Activated CD4-positive, alpha-beta T cell treated with anti-CD3 and anti-CD28 coated beads for 1 hour (primary cell): ENCODE measurements around the gene ENTHD1.

Experiments used
- DNase-seq: peaks from one replicate; pipeline ENCODE4 v3.0.0-alpha.2; 2020

The ENTHD1 gene

DNA sequence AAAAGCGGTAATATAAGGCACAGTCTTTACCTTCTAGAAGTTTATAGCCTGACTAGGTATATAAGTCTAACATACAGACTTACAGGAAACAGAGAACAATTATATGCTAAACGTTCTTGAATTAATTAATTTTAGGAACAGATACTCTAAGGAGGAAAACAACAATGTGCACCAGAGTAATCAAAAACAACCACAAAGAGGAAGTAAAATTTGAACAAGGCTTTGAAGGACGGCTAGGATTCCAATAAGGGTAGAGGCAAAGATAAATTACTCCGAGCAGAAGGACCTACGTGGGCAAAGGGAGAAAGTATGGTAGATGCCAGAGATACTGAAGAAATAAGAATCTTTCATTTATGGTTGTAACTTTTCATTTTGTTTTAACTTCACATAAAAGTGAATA lies 54.4 kb downstream of the ENTHD1 start:
- DNase-seq = no peak

DNA sequence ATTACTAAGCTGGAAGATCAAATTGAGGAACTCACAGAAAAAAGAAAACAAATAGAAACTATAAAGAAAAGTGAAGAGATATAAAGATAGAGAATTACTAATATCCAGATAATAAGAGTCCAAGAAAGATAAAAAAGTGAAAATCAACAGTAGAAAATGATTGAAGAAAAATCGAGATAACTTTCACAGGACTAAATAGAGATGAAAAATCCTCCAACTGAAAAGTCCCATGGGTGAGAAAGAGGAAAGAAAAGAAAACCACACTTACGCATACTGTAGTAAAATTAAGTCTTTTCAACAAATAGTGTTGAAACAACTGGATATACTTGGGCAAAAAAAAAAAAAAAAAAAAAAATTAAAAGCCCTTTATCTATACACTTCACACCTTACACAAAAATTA lies 60.0 kb downstream of the ENTHD1 start:
- DNase-seq = no peak

DNA sequence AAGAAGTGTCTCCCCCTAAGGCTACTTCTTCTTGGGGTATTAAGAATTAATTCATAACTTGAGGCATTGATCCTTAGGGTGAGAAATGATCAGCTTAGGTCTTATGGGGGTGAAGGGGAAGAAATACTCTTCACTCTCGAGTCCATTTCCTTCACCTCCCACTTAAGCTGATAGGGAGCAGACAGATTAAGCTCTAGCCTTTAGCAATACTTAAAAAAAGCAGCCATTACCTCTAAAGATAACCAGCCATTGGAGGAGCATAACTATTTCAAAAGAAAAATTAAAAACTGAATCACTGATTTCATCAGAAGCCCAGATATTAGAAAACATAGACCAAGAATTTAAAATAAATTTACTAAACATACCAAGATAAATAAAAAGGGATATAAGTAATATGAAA lies 60.5 kb downstream of the ENTHD1 start:
- no peak for DNase-seq

DNA sequence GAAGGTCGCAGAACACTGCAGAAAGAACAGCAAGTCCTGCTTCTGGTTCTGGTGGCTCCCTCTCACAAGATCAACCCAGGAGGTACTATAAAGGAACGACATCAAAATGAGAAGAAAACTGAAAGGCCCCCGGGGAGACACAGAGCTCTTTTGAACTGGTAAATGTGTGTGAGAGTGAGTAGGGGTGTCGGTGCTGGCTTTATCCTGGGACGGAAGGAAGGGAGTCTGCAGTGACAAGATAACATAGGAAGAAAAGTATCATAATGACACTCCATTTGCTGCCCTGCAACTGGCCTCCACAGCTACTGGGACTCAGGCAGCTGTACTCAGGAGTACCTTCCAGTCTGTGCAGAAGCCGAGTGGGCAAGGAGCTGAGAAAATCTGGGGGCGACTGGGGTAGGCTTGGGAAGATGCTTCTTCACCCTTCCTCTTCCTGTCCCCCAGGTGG lies 60.9 kb downstream of the ENTHD1 start:
- no peak for DNase-seq

DNA sequence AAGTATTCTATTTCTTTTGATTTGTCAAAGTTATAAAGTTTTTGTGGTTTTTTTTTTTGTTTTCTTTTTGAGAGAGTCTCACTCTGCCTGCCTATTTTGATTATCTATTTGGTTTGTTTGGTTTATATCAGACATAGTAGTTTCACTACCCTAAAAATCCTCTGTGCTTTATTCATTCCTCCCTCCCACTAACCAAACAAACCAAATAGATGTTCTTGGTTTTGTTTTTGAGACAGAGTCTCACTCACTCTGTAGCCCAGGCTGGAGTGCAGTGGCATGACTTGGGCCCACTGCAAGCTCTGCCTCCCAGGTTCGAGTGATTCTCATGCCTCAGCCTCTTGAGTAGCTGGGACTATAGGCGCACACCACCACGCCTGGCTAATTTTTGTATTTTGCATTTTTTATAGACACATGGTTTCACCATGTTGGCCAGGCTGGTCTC lies 67.9 kb downstream of the ENTHD1 start:
- no peak for DNase-seq

DNA sequence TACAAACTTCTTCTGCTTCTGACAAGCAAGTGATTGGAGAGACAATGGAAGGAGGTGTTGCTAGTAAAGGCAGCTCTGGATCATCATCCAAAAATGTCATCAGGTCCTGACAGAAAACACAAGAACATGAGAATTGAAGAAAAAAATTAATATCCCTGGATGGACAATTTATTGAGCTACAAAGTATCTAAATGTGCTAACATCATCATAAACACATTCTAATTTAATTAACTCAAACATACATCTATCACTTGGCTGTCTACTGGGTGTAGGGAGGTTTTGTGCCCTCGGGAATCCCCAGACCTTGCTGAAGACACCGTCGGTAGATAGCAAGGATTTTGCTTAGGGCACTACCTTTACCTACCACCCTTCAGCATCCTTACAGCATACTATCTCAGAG lies 72.6 kb downstream of the ENTHD1 start:
- no peak for DNase-seq

DNA sequence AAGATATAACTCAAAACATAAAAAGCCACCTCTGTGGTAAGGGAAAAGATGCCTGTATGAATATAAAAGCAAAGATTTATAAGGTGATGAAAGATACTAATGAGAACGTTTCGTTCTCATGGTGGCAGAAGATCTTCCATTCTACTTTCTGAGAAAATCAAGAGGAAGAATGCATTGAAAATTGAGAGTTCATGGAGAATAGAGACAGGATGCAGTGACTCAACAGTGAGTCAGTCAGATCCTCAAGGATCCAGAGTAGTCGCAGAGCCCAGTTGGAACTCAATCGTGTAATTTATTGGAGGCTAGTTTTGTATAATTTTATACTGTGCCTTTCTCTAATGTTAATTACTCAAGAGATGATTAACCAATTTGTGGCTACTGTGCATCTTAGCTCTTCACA lies 73.3 kb downstream of the ENTHD1 start:
- DNase-seq = no peak

DNA sequence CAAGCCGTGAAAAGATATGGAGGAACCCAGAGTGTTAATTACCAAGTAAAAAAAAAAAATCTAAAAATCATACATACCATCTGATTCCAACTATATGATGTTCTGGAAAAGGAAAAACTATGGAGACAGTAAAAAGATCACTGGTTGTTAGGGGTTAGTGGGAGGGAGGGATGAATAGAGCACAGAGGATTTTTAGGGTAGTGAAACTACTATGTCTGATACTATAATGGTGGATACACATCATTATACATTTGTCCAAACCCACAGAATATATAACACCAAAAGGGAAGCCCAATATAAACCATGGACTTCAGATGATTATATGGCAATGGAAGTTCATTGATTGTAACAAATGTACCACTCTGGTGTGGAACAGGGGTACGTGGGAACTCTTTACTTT lies 74.1 kb downstream of the ENTHD1 start:
- DNase-seq = no peak

DNA sequence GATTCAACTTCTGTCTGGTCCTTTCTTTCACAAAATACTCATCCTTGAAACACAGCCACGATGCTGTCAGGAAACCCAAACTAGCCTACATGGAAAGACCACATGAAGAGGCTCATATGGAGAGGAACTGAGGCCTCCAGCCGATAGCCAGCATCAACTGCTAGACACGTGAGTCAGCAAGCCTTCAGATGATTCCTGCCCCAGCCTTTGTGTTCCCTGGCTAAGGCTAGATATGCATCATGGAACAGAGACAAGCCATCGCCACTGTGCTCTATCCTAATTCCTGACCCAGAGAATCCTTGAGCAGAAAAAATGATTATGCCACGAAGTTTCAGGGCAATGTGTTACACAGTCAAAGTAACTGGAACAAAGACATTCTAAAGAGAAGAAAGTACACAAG lies 75.5 kb downstream of the ENTHD1 start:
- no peak for DNase-seq

DNA sequence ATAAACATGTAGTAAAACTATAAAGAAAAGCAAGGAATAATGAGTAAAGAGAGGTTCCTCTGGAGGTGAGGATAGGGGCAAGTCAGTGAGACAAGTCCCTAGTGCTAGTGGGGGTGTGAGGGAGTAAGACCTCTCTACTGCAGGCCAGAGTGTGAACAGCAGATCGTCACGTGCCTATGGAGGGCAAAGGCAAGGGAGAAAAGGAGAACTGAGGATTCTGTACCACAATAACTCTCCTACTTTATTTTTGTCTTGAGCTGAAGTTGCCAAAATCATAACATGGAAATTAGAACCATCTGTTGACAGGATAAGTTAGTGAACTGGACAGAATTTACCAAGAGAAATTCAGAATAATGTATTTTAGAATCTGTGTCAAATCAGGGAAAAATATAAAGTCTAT lies 77.6 kb downstream of the ENTHD1 start:
- no peak for DNase-seq

DNA sequence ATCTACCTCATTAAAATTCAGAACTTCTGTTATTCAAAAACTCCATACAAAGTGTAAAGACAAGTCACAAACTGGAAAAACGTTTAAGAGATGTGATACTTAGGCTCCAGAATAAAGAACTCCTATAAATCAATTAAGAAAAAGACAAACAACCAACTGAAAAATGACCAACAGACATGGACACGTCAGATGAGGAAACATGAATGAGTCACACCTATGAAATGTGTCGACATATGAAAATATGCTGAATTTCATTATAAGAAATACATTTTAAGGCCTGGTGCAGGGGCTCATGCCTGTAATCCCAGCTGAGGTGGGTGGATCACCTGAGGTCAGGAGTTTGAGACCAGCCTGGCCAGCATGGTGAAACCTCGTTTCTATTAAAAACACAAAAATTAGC lies 78.7 kb downstream of the ENTHD1 start:
- DNase-seq = no peak

DNA sequence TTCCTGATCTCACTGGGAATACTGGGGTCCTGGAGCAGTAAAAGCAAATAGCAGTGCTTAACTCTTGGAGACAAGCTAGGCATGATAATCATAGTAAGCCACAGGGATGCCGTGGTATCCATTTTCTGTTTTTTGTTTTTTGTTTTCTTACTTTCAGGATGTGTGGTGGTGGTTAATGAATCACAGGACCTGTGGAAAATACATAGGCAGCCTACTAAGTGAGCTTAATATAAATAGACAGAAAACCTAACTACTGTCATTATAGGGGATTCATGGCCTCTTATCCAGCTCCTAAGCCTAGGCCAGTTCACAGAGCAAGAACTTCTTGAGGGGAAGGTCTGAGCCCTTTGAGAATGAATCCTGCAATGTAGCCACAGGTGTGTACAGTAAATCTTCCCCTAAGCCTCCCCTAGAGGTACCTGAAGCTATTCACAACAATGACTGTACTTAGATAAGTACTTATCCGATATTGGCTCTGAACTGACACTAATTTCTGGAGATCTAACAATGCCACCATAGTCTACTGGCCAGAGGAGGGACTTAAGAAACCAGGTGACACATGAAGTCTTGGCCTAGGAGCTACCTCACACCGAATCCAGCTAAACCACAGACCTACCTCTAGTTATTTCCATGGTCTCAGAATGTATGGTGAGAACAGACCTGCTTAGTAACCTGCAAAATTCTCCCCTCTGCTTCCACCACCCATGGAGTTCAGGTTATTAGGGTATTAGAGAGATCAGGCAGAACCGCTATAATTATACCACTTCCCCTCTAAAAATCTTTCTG lies 83.6 kb downstream of the ENTHD1 start:
- DNase-seq = no peak

DNA sequence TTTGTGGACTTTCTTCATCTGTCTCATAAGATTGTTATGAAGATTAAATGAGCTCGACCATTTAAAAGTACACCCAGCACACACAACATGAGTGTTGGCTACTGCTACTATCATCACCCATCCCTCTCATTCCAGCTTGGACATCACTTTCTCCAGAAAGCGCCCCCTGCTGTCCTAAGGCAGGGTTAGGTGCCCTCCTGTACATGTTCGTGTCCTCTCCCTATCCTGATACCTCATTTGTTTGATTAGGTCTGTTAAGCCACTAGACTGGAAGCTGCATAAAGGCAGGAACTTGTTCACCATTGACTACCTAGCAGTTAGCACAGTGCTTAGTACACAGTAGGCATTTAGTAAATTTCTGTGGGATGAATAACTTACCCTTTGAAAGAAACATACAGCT lies 85.5 kb downstream of the ENTHD1 start:
- no peak for DNase-seq

DNA sequence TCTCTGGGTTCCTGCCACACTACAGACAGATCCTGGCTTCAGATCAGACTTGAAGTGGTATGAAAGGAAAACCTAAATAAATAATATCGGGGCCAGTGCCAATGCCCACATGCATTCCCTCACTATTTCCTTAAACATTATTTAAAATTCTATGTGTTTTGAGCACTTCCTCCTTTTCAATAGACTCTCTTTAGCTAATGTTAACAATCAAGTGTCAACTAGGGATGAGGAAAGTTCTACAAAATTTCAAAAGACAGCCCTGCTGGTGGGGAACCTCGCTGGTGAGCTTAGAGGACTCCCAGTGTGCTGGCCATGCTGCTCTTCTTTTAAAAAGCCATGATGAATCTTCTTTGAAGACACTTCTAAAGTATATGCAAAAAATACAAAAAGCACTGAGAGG lies 87.5 kb downstream of the ENTHD1 start:
- DNase-seq = no peak

DNA sequence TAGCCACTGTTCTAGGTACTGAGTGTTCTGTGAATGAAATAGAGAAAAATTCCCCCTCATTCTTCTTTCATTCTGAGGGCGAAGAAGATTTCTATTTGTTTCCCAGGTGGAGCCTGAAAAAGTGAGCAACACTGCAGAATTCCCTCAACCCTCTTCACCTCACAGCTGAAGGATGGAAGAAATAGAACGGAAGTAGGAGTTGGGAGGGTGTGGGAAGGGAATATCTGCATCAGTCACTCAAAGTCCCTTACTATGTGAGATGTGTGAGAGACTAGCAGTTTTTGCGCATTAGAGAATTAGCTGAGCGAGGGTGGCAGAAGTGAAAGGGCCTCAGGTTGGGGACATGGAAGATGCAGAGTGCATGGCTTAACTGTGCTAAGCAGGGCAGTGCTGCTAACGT lies 88.4 kb downstream of the ENTHD1 start:
- DNase-seq = no peak

DNA sequence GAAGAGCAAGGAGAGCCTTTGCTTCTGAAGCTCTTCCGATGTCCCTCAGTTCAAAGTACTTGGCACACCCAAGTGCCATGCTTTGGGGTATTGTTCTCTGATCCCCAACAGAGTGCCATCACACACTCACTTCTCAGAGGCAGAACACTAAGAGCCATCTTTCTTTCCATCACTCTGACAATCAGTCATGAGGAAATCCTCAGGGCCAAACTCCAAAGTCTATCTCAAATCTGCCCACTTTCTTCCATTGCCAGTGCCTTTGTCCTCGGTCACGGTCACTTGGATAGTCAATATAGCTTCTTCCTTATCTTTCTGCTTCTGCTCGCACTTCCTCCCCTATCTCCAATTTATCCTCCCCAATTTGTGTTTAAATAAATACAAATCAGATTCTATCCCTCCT lies 90.9 kb downstream of the ENTHD1 start:
- no peak for DNase-seq

DNA sequence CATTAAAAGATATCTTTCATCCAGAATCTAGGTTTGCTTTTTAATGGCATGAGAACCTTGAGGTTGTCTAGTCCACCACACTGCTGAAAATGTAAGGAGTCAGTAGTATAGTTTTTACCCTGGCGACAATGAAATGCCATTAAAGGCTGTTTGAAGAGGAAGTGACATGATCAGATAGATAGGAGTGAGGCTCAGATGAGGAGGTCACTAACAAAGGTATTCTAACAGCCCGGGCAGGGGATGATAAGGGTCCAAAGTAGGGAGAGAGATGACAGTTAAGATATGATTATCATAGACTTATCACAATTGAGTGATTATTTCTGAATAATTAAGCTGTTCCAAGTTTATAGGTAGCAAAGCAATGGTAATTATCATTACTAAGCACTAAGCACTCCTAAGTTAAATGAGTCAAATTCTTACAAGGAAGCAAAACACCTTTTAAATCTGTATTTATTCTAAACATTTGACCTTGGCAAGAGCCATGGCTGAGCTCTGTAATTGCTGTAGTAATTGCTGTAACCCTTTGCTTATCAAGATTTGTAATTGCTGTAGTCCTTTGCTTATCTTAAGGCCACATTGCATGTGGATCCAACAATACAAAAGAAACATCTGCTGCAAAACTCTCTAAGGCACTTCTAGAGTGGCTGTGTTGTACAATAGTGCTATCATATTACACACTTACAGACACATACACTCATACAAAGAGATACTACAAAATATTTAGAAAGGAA lies 92.6 kb downstream of the ENTHD1 start:
- no peak for DNase-seq

DNA sequence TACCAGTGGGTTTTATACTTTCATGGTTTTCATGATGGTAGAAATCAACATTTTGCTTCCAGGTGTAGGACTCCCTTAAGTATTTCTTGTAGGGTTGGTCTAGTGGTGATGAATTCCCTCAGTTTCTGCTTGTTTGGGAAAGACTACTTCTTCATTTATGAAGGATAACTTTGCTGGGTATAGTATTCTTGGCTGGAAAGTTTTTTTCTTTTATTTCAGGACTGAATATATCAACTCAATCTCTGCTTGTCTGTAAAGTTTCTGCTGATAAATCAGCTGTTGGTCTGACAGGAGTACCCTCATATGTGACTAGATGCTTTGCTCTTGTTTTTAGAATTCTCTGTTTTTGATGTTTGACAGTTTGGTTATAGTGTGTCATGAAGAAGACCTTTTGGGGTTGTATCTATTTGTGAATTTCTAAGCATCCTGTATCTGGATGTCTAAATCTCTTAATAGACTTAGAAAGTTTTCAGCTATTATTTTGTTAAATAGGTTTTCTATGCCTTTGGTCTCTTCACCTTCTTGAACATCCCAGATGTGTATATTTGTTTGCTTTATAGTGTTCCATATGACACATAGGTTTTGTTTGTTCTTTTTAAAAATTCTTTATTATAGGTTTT lies 95.9 kb downstream of the ENTHD1 start:
- DNase-seq = no peak

DNA sequence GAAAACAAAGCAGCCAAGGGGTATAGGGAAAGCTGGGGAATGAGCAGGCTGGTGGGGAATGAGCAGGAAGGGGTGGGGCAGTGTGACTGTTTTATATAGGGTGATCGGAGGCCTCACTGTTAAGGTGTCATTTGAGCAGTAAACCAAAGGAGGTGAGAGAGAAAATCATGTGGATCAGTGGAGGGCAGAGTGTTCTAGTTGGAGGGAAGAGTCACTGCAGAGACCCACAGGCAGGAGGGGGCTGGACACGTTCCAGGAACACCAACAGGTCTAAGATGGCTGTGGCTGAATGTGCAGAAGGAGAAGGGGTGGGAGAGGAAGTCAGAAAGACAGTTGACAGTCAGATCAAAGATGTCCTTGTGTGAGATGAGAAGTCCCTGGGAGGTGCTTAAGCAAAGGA lies 103.8 kb downstream of the ENTHD1 start:
- DNase-seq = no peak

DNA sequence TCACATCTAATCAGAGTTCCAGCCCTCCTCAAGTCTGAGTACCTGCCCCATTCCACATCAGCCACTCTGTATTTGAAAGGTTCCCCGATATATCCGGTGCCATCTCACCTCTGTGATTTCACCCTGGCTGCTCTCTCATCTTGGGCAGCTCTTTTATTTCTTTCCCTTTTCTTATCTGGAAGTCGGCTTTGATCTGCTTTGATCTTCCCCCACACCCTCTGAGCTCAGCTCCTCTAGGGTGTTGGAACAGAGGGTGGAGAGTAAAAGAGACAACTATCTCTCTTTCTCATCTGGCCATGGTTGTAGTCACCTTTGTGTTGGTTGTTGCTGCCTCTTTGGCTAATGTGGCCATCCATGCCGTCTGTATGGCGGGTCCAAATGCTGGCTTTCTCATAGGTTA lies 108.3 kb downstream of the ENTHD1 start:
- DNase-seq = no peak

DNA sequence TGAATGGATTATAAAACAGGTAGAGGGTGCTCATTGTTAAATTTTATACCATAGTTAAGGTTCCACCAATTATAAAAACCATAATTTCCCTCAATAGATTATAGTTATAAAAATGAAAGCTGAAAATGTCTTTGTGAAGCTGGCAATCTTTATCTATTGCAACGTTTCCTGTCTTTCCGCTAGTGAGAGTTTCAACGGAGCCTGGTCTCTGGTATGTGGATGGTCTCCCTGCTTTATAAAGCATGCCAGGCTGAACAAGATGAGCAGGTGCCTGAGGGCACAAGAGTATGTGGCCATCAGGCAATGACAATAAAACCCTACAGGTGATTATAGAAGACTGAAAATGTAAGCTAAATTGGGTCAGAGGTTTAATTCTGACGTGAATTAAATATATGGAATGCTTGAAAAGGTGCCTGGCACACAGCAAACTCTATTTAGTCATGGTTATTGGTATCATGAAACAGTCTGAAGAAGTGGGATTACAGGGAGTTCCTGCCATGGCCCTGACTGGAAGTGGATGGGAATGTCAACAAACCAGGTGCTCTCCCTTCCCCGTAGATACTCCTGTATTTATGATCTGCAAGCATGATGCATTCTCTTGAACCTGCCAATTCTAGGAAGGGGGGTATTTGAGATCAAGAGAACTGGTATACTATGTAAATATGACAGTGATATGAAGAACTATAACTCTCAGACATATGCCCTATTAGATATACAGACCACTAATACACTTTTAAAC lies 115.7 kb downstream of the ENTHD1 start:
- no peak for DNase-seq

DNA sequence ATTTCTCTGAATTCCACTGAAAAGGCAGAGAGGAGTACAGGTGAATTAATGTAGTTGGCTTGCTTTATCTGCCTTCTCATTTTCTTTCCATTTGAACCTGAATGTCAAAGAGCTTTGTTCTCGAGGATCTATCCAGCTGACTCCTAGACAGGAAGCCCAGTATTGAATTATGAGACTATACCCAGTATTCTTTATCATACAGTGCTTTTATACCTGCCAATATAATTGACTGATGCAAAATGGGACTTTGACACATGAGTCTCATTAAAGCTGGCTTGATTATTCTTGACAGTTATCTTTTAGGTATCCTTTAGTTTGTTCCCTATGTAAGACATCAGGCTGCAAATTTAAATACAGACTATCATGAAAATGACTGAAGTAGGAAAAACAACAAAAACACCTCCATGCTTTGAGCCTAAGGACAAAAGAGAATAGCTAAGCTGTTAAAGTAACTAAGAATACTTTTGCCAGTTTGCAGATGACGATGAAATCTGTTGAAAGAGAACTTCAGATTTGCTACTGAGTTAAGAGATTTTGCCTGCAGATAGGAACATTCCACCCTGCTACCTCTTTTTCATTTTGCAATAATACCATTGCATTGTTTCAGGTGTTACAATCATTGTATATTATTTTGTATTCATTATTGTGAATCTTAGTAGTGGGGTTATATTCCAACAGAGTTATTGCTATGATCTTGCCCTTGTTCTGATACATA lies 117.1 kb downstream of the ENTHD1 start:
- no peak for DNase-seq
